LNCaP clone FGC (cell line): ENCODE measurements around the gene OR2AG1.

ENCODE experiments used
- DNase-seq: peaks from one replicate; pipeline ENCODE4 v3.0.0-alpha.2; 2011; ENCODE audit warnings: low read depth
- H3K4me3 ChIP-seq: 2 replicates; pipeline ENCODE4 v1.5.1; 2011; ENCODE audit warnings: mild to moderate bottlenecking, low read depth, low read length, control low read depth
- CTCF ChIP-seq: IDR thresholded peaks from 2 replicates; pipeline ENCODE4 v1.5.1; 2012; ENCODE audit warnings: mild to moderate bottlenecking; ENCODE audit not compliant: control insufficient read depth, insufficient read depth; ENCODE audit errors: extremely low read depth

Gene OR2AG1

GRCh38 chr11:6738590-6738989 lies 44.2 kb upstream of the OR2AG1 start:
- no peak for DNase-seq
- no peak overlapping the region for H3K4me3 ChIP-seq
- TF ChIP-seq CTCF = no peak

- no peak for DNase-seq
- H3K4me3 ChIP-seq = no peak overlapping the region
- no peak for TF ChIP-seq CTCF
Observed at GRCh38 chr11:6742260-6742659, 40.6 kb upstream of the OR2AG1 start.

- no peak overlapping the region for H3K4me3 ChIP-seq
- TF ChIP-seq CTCF = no peak
- DNase-seq = no peak
Observed at GRCh38 chr11:6745018-6745417, 37.8 kb upstream of the OR2AG1 start.

- no peak overlapping the region for H3K4me3 ChIP-seq
- no peak for DNase-seq
- no peak for TF ChIP-seq CTCF
Observed at GRCh38 chr11:6745465-6746015, 37.3 kb upstream of the OR2AG1 start.

- H3K4me3 ChIP-seq = no peak overlapping the region
- DNase-seq = no peak
- TF ChIP-seq CTCF = no peak
Observed at GRCh38 chr11:6746086-6746618, 36.7 kb upstream of the OR2AG1 start.

- H3K4me3 ChIP-seq = no peak overlapping the region
- no peak for DNase-seq
- TF ChIP-seq CTCF = no peak
Observed at GRCh38 chr11:6746626-6747025, 36.2 kb upstream of the OR2AG1 start.

- no peak for TF ChIP-seq CTCF
- DNase-seq = no peak
- no peak overlapping the region for H3K4me3 ChIP-seq
Observed at GRCh38 chr11:6747097-6747668, 35.6 kb upstream of the OR2AG1 start.
